SIG-M5 (cell line): ENCODE data around the gene AFG1L.

ENCODE experiments used
- DNase-seq: peaks from one replicate; lab custom pipeline; 2025; lab: John Stamatoyannopoulos, UW

Gene AFG1L

GRCh38 chr6:108455688-108456087, 160.8 kb downstream of the AFG1L start:
- DNase-seq, result no peak

DNA sequence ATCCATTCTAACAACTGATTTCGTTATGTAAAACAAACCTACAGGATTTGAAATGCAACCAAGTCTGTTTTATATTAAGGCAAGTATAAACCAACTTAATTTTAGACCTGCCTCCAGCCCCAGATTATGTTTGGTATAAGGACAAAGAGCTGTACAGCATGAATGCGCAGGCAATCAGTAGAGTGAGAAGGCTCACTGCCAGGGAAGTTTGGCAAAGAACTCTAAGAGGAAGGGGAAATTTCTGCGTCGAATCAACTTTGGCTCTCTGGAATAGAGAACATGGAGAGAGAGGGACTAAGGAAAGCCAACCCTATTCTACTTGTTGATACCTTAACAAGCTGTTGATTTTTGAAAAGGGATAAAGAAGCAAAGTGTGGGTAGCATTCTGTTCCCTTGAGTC, 168.9 kb downstream of the AFG1L start:
- no peak for DNase-seq

DNA sequence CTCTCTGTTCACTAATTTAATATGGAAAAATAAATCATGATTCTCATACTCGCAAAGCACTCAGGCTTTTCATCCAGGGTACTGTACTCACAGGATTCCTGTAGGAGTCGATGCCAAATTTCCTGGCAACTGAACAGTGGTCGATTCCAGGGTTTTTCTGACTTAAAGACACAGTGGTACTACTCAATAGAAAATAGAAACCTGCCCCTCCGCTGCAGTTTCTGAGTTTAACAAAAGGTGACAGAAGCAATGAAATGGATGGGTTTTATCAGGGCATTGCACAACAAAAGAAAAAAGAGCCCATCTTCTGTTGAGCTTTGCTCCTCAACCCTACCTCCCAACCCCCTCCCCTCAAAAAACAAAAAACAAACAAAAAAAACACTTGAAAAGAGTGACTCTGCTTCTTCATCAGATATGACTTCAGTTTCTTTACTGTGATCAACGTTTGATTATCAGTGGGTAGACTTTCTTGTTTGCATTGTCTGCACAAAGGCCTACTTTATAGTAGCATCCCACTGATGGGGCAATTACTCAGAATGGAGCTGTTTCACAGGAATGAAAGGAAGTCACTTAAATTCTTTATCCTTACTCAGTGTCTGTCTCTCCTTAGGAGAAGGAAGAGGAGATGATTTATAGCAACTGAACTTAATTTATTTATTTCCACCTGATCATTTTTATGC, 169.7 kb downstream of the AFG1L start:
- DNase-seq, result no peak

DNA sequence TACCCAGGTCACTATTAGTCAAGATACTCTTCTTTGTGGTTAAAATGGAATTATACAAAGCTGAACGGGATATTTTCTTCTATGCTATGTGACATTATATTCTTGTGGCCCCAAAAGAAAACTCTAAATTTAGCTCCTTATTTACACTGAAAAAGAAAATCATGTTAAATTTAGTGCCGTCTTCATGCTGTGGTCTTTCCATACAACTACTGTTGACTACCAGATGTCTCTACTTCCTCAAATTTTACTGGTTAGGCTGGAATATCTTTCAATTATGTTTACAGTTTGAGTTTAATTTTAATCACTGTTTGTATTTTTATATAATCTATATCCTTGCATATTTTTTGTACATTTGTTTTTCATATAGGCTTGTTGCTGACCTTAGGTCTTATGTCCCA, 170.2 kb downstream of the AFG1L start:
- no peak for DNase-seq

- no peak for DNase-seq
Measured at GRCh38 chr6:108468346-108468745, 173.5 kb downstream of the AFG1L start.

DNA sequence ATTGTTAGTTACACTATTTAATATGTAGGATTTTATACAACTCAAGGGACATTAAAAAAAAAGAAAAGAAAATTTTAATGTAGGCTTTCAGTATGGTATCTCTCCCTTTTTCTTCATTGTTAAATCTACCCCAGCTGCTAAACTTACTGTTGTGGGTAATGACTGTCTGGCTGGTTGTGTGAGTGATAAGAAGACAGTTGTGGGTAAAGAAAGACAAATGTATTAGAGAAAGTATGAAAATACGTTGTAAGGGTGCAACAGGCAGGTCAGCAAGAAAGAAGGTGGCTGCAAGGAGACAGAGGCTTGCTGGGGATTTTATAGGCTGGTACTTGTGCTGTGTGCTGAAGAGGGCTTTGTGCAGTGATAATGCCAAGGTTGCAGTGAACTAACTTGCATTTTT, 174.5 kb downstream of the AFG1L start:
- DNase-seq, result no peak

GRCh38 chr6:108473197-108473596, 178.3 kb downstream of the AFG1L start:
- no peak for DNase-seq

DNA sequence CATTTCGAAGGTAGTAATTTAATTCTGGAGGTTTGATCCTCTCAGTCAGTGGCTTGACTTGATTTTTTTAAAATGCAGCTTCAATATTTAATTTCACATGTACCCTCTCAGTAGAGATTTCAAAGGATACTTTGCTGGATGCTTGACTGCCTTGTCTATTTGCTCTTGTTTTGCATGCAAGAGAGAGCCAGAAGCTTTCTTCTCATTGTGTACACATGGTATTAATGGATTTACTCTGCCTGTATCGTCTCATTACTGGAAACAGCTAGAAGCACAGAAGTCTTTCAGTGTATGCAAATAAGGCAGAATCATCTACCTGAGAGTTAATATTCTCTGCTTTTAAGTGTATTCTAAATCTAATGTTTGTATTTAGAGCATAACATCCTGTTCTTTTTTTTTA, 181.5 kb downstream of the AFG1L start:
- DNase-seq, result no peak

DNA sequence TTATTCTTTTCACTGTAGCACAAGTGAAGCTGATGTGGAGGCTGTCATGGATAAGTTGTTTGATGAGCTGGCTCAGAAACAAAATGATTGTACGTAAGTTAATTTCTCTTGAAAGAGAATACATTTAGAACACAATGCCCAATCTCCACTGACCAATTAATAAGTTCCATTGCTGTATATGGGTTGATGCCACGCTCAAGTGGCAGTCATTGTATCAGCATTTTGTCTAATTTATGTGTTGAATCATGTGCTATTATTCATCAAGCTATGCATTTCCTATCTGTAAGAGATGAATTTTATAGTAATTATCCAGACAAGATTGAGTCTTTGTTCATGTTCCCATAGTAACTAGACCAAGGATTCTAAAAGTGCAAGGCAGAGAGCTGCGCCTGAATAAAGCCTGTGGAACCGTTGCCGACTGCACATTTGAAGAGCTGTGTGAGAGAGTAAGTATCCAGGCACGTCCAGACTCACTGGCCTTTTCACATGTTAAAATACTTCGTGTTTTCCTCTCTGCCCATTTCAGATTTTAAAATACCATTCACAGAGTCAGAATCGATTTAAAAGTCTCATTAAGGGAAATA, 182.1 kb downstream of the AFG1L start:
- no peak for DNase-seq

- no peak for DNase-seq
Measured at GRCh38 chr6:108482559-108482958, 187.7 kb downstream of the AFG1L start.

GRCh38 chr6:108484016-108484415, 189.2 kb downstream of the AFG1L start:
- DNase-seq, result no peak

DNA sequence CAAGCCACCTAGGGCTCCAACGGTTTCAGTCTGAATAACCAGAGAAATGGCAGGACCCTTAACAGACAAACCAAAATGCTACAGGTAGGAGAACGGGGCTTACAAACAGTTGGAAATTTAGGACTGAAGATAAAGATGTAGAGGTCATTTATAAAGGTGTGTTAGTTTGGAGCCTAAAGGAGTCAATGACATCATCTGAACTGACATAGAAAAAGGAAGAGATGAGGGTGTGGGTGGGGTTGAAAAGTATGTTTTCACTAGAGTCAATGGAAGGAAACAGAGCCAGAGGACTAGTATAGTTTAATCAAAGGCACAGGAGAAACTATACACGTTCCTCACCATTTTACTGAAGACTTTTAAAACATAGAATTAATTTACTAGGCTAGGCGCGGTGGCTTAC, 194.8 kb downstream of the AFG1L start:
- DNase-seq, result no peak

- no peak for DNase-seq
Measured at GRCh38 chr6:108492131-108492766, 197.4 kb downstream of the AFG1L start.

- no peak for DNase-seq
Measured at GRCh38 chr6:108494434-108494833, 199.6 kb downstream of the AFG1L start.

- no peak for DNase-seq
Measured at GRCh38 chr6:108497883-108498282, 203.0 kb downstream of the AFG1L start.

GRCh38 chr6:108501559-108501958, 206.7 kb downstream of the AFG1L start:
- no peak for DNase-seq

DNA sequence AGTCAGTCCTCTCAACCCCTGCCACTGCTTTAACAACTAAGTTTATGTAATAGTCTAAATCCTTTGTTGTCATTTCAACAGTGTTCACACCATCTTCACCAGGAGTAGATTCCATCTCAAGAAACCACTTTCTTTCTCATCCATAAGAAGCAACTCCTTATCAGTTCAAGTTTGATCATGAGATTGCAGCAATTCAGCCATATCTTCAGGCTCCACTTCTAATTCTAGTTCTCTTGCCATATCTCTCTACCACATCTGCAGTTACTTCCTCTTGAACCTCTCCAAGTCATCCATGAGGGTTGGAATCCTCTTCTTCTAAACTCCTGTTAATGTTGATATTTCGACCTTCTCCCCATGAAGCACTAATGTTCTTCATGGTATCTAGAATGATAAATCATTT, 208.0 kb downstream of the AFG1L start:
- peak; percentile 8 for DNase-seq

- no peak for DNase-seq
Measured at GRCh38 chr6:108507316-108507715, 212.5 kb downstream of the AFG1L start.

GRCh38 chr6:108510461-108511319, 215.8 kb downstream of the AFG1L start:
- DNase-seq, result no peak

- no peak for DNase-seq
Measured at GRCh38 chr6:108518714-108519576, 224.1 kb downstream of the AFG1L start.

DNA sequence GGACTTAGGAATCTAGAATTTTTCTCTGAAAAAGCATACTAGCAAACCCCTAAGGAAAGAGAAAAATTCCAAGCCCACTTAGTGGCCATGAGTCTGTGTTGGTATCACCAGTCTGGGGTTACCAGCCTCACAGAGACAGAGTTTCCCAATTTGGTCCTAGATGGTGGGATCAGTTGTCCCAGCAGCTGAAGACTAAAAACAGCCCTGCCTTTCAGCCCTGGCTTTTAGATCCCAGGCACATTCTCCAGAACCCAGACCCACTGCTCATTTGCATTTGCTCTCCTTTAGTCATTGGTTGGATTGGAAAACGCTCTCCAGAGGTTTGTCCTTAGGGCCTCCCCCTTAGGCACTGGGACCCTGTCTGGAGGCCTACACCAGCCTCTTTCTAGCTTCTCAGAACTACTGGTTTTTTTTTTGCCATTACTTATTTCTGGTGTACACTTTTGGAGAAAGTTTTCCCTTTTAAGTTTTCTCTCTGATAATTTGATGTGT, 226.8 kb downstream of the AFG1L start:
- DNase-seq, result no peak

DNA sequence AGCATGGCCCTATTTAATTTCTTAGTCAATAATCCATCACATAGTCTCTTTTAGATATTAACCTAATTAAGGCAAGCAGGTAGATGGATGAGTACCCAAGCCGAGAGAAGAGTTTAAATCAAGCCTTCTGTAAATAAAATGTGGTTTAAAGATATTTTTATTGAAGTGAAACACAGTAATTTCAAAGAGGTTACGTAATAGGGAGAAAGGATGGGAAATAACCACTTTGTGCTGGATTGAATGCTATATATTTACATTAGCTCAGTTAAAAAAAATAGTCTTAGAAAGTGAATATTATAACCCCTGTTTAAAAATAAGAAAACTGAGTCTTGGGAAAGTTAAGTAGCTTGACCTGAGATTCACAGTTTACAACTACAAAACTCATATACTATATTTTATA, 228.8 kb downstream of the AFG1L start:
- DNase-seq, result no peak
